Testis (tissue), 3 donors: ENCODE data around the gene SH2D3A. TPM values are rescaled to one million over a fixed set of nuclear protein-coding genes. Genes with fewer than 3 reads are reported as not detected.

Experiments used
- DNase-seq: peaks from one replicate; pipeline ENCODE4 v3.0.0-alpha.2; 2019
- H3K27ac ChIP-seq, 2 donors: fragments of 200-600 bp; sonication (generic); one replicate each; pipeline ENCODE4 v1.5.1; 2019
- H3K27me3 ChIP-seq: fragments of 200-600 bp; sonication (generic); one replicate; pipeline ENCODE4 v1.5.1; 2019
- H3K36me3 ChIP-seq: fragments of 200-600 bp; sonication (generic); one replicate; pipeline ENCODE4 v1.5.1; 2017; ENCODE audit warnings: low read depth; ENCODE audit errors: missing control alignments
- H3K4me1 ChIP-seq: fragments of 200-600 bp; sonication (generic); one replicate; pipeline ENCODE4 v1.5.1; 2019
- H3K4me3 ChIP-seq, 2 donors: fragments of 200-600 bp; sonication (generic); one replicate each; pipeline ENCODE4 v1.5.1; 2017 to 2019
- H3K9me3 ChIP-seq: fragments of 200-600 bp; sonication (generic); one replicate; pipeline ENCODE4 v1.5.1; 2017
- CTCF ChIP-seq, 3 experiments: fragments of 450-650 bp in 2 of 3; fragments of 200-600 bp in 1 of 3; sonication (generic) in 1 of 3; IDR thresholded peaks; one replicate each; pipeline ENCODE4 v1.5.1; 2016 to 2019; ENCODE audit warnings: antibody characterized with exemption in 3 of 3, mild to moderate bottlenecking in 2 of 3, moderate library complexity in 1 of 3
- POLR2A ChIP-seq: fragments of 450-650 bp; IDR thresholded peaks from one replicate; pipeline ENCODE4 v1.6.1; 2017; ENCODE audit warnings: antibody characterized with exemption, mild to moderate bottlenecking, moderate library complexity
- WGBS, 2 donors: methylation state at CpG; one replicate each; pipeline ENCODE4 v1.1.5; 2018; 5-methylcytosine and 5-hydroxymethylcytosine counted together
- intact Hi-C: fragments of 100-400 bp; cut with DNase I; formaldehyde crosslinking; loops from one replicate; pipeline ENCODE4 v1.15.1; 2023; ENCODE audit warnings: low total_unique reads
- polyA plus RNA-seq: library from polyadenylated mRNA; stranded (reverse); fragments of 350-450 nt; fragmentation: Illumina TruSeq; extraction: RNeasy Lipid Tissue Mini Kit (QIAGEN cat#74804); gene quantifications from one replicate; pipeline ENCODE4 v1.2.3, GENCODE V29; 2014; ENCODE audit warnings: low read depth, low replicate concordance; ENCODE audit not compliant: insufficient read depth
- total RNA-seq, 2 donors: library from RNA; depleted of rRNA; stranded (reverse); fragments of >200 nt; gene quantifications; one replicate each; pipeline ENCODE4 v1.2.3, GENCODE V29; 2016

SH2D3A gene
- total and polyA plus RNA-seq, 3 donors from 2014 or later = 7.4 to 12.8 (median 7.5) TPM

- no peaks in the 10 kb centered on the region for H3K36me3 ChIP-seq
- no peaks in the 10 kb centered on the region for H3K27me3 ChIP-seq
- no peaks in the 10 kb centered on the region for H3K4me1 ChIP-seq
- H3K4me3 ChIP-seq = no peak overlapping the region
- no peaks in the 10 kb centered on the region for H3K9me3 ChIP-seq
- DNase-seq = no peak
- H3K27ac ChIP-seq = no peak overlapping the region
- TF ChIP-seq CTCF (IDR thresholded peaks at IDR 0.05) = no peak
- TF ChIP-seq POLR2A = no peak
- 64 to 66% methylated on average over 6 of the region's 6 CpGs for WGBS, 2 donors
- intact Hi-C loops = no loop called here
Measured at GRCh38 chr19:6716610-6716970, 50.6 kb downstream of the SH2D3A start.

GRCh38 chr19:6714749-6715555, 52.3 kb downstream of the SH2D3A start:
- Histone ChIP-seq H3K27ac (no peak overlapping the region), H3K36me3 (no peaks in the 10 kb centered on the region), H3K27me3 (no peaks in the 10 kb centered on the region), H3K4me1 (no peaks in the 10 kb centered on the region), H3K4me3 (no peak overlapping the region), H3K9me3 (no peaks in the 10 kb centered on the region)
- intact Hi-C loops = no loop called here
- TF ChIP-seq CTCF (IDR thresholded peaks at IDR 0.05) (no peak), POLR2A (no peak)
- no peak for DNase-seq
- WGBS, 2 donors = 86 to 89% methylated on average over 11 of the region's 11 CpGs

- Histone ChIP-seq H3K27me3 (no peaks in the 10 kb centered on the region), H3K4me1 (no peaks in the 10 kb centered on the region), H3K4me3 (no peak overlapping the region), H3K9me3 (no peaks in the 10 kb centered on the region), H3K36me3 (no peaks in the 10 kb centered on the region), H3K27ac (no peak overlapping the region)
- no peak for TF ChIP-seq POLR2A
- TF ChIP-seq CTCF (IDR thresholded peaks at IDR 0.05) = no peak
- WGBS, 2 donors = 71% methylated on average over 19 to 22 of the region's 24 CpGs
- DNase-seq = no peak
- intact Hi-C loops = no loop called here
Measured at GRCh38 chr19:6713773-6714692, 53.2 kb downstream of the SH2D3A start.

- no peaks in the 10 kb centered on the region for H3K27me3 ChIP-seq
- no peaks in the 10 kb centered on the region for H3K36me3 ChIP-seq
- H3K4me3 ChIP-seq = no peak overlapping the region
- DNase-seq = no peak
- no peaks in the 10 kb centered on the region for H3K9me3 ChIP-seq
- H3K4me1 ChIP-seq = no peaks in the 10 kb centered on the region
- 87 to 90% methylated on average over 20 of the region's 20 CpGs for WGBS, 2 donors
- intact Hi-C loops = no loop called here
- no peak overlapping the region for H3K27ac ChIP-seq
- no peak for TF ChIP-seq POLR2A
- no peak for TF ChIP-seq CTCF (IDR thresholded peaks at IDR 0.05)
Measured at GRCh38 chr19:6712692-6713670, 54.3 kb downstream of the SH2D3A start.
